Cardiac muscle cell (in vitro differentiated cells and primary cell): Measurements from ENCODE around the gene ELFN2. TPM values are rescaled to one million over a fixed set of nuclear protein-coding genes. Genes with fewer than 3 reads are reported as not detected.

Source experiments
- DNase-seq, 2 donors: peaks; one replicate each; pipeline versions ENCODE4 v3.0.0 to v3.0.0-alpha.2; 2010 to 2017; ENCODE audit warnings: low read depth in 1 of 2, low spot score in 1 of 2
- H3K27ac ChIP-seq: fragments of 200-600 bp; sonication (generic); 2 replicates; pipeline ENCODE4 v1.5.1; 2016
- H3K27me3 ChIP-seq: fragments of 200-600 bp; sonication (generic); 2 replicates; pipeline ENCODE4 v1.6.0; 2016; ENCODE audit warnings: control low read depth
- H3K36me3 ChIP-seq: fragments of 200-600 bp; sonication (generic); 2 replicates; pipeline ENCODE4 v1.5.1; 2016; ENCODE audit warnings: control low read depth
- H3K4me1 ChIP-seq: fragments of 200-600 bp; sonication (generic); 2 replicates; pipeline ENCODE4 v1.8.1; 2017; ENCODE audit warnings: low read depth, mild to moderate bottlenecking, mixed run types
- H3K4me3 ChIP-seq: fragments of 200-600 bp; sonication (generic); 2 replicates; pipeline ENCODE4 v1.5.1; 2016; ENCODE audit warnings: mild to moderate bottlenecking
- H3K9me3 ChIP-seq: fragments of 200-600 bp; sonication (generic); 2 replicates; pipeline ENCODE4 v1.5.1; 2017; ENCODE audit warnings: low read depth, mild to moderate bottlenecking, control low read depth
- CTCF ChIP-seq: IDR thresholded peaks from 2 replicates; pipeline ENCODE4 v1.5.1; 2012; ENCODE audit warnings: low read depth, mild to moderate bottlenecking, low read length
- polyA plus RNA-seq: library from polyadenylated mRNA; unstranded; fragments of >200 nt; fragmentation: Nextera tagmentation; extraction: Ambion mirVana; gene quantifications from 2 replicates; pipeline ENCODE4 v1.2.1, GENCODE V29; 2016
- total RNA-seq: library from RNA; depleted of rRNA; stranded (reverse); fragments of >200 nt; gene quantifications from 2 replicates; pipeline ENCODE4 v1.2.3, GENCODE V29; 2016

ELFN2 gene
- total and polyA plus RNA-seq, 2 experiments from 2014 or later = 0.09 TPM; not detected in 1

DNA sequence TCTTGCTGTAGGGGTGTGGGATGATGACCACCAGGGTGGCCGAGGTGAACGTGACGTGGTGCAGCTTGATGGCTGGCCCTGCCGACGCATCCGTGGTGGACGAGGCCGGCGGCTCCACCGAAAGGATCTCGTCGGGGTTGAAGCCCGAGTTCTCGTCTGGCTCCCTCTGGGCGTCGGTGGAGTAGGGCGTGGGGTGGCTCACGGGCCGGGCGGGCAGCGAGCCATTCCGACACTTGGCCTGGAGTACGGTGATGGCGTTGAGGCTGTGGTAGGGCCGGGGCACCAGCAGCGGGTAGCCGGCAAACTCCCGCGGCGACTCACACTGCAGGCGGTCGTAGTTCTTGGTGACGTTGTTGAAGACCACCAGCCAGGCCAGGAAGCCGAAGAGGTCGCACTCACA is 52.7 kb downstream of the ELFN2 start:
- Histone ChIP-seq H3K4me3 (no peak overlapping the region), H3K36me3 (no peaks in the 10 kb centered on the region), H3K27me3 (no peaks in the 10 kb centered on the region), H3K4me1 (peaks cover 25% of the 10 kb centered on the region), H3K9me3 (no peaks in the 10 kb centered on the region), H3K27ac (no peak overlapping the region)
- no peak for DNase-seq
- TF ChIP-seq CTCF = no peak

DNA sequence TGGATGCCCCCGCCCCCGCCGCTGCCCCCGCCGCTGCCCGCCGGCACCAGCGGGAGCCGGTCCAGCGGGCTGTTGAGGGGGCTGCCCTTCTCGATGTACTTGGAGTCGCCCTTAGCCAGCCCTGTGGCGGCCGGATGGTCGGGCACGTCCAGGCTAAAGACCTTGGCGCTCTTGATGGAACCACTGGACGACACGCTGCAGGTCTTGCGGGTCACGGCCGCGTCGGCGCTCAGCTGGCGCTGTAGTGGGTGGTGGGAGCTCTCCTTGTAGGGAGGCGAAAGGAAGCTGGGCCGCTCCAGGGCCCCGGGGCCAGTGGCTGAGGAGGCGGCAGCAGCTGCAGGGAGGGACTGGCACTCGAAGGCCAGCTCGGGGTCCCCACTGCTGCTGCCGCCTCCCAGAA is 53.8 kb downstream of the ELFN2 start:
- Histone ChIP-seq H3K4me1 (peaks cover 17% of the 10 kb centered on the region), H3K9me3 (no peaks in the 10 kb centered on the region), H3K27me3 (no peaks in the 10 kb centered on the region), H3K4me3 (no peak overlapping the region), H3K27ac (no peak overlapping the region), H3K36me3 (no peaks in the 10 kb centered on the region)
- DNase-seq = no peak
- no peak for TF ChIP-seq CTCF

- no peak for TF ChIP-seq CTCF
- Histone ChIP-seq H3K36me3 (no peaks in the 10 kb centered on the region), H3K27ac (no peak overlapping the region), H3K4me1 (peaks cover 14% of the 10 kb centered on the region), H3K27me3 (no peaks in the 10 kb centered on the region), H3K9me3 (no peaks in the 10 kb centered on the region), H3K4me3 (no peak overlapping the region)
- DNase-seq = no peak
Observed at GRCh38 chr22:37371911-37372310, 55.4 kb downstream of the ELFN2 start.

GRCh38 chr22:37371491-37371890 is 55.8 kb downstream of the ELFN2 start:
- no peak for DNase-seq
- Histone ChIP-seq H3K36me3 (no peaks in the 10 kb centered on the region), H3K27ac (no peak overlapping the region), H3K4me1 (peaks cover 10% of the 10 kb centered on the region), H3K27me3 (no peaks in the 10 kb centered on the region), H3K4me3 (no peak overlapping the region), H3K9me3 (no peaks in the 10 kb centered on the region)
- TF ChIP-seq CTCF = no peak

DNA sequence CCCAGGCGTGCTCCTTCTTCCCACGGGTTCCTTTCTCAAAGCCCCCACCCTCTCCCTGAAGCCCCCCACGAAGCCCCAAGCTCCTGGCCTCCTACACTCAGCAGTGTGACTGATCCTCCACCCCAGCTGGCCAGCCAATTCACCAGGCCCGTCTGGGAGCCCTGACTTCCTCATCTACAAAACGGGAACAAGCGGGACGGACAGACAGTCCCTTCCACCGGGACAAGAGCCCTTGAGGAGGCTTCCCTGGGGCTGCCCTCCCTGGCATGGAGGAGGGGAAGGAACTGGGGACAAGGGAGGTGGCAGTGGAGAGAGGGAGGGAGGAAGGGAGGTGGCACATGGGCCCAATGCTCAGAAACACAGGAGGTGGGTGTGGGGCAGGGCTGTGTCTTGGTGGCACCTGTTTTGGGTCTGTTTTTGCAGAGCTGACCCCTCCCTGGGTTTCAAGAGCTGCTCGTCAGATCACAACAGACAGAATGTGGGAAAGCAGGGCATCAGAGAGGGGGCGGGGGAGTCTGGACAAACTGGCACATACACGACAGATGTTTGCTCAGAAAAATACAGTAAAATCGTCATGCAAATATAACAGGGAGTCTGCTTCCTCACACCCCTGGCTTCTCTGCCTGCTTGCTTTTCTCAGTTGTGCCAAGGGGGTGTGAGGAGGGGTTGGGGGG is 56.8 kb downstream of the ELFN2 start:
- Histone ChIP-seq H3K4me1 (peaks cover 13% of the 10 kb centered on the region), H3K4me3 (no peak overlapping the region), H3K27ac (no peak overlapping the region), H3K36me3 (no peaks in the 10 kb centered on the region), H3K27me3 (no peaks in the 10 kb centered on the region), H3K9me3 (no peaks in the 10 kb centered on the region)
- DNase-seq = no peak
- no peak for TF ChIP-seq CTCF
